Measurements from ENCODE around the gene KRT28.

GRCh38 chr17:40791787-40792436 is 7.8 kb downstream of the KRT28 start:
- TF ChIP-seq CTCF (IDR thresholded peaks at IDR 0.05) (peak; percentile 48 to 78 (median 68)), POLR2A (IDR thresholded peaks at IDR 0.05) (no peak)
